VCaP (cell line): ENCODE data around the gene LRCH1.

Experiments
- H3K27ac ChIP-seq: fragments of 450-650 bp; 2 replicates; pipeline ENCODE4 v1.5.1; 2017
- TF ChIP-seq, protein P1 (sequence below): fragments of 450-650 bp; conservative IDR thresholded peaks from 2 replicates; pipeline ENCODE4 v1.5.1; 2017; ENCODE audit warnings: mild to moderate bottlenecking, moderate library complexity

Gene LRCH1

DNA sequence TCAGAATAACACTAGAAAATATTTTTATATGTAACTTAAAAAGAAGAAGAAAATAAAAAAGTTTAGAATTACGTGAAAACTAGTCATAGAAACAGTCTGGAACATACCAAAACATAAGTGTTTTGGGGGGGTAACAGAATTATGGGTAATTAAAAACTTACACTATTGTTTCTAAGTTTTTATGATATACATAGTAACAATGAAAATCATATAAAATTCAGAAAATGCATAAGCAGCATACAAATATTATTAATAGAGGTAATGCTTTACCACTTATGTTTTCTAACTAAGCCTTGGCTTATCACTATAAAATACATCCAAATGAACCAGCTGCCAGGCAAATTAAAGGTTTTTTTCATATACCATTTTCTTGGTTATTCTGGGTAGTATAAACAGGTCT lies 229.1 kb downstream of the LRCH1 start:
- H3K27ac ChIP-seq, result no peak overlapping the region
- TF ChIP-seq, protein P1, sequence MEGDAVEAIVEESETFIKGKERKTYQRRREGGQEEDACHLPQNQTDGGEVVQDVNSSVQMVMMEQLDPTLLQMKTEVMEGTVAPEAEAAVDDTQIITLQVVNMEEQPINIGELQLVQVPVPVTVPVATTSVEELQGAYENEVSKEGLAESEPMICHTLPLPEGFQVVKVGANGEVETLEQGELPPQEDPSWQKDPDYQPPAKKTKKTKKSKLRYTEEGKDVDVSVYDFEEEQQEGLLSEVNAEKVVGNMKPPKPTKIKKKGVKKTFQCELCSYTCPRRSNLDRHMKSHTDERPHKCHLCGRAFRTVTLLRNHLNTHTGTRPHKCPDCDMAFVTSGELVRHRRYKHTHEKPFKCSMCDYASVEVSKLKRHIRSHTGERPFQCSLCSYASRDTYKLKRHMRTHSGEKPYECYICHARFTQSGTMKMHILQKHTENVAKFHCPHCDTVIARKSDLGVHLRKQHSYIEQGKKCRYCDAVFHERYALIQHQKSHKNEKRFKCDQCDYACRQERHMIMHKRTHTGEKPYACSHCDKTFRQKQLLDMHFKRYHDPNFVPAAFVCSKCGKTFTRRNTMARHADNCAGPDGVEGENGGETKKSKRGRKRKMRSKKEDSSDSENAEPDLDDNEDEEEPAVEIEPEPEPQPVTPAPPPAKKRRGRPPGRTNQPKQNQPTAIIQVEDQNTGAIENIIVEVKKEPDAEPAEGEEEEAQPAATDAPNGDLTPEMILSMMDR, result no peak

DNA sequence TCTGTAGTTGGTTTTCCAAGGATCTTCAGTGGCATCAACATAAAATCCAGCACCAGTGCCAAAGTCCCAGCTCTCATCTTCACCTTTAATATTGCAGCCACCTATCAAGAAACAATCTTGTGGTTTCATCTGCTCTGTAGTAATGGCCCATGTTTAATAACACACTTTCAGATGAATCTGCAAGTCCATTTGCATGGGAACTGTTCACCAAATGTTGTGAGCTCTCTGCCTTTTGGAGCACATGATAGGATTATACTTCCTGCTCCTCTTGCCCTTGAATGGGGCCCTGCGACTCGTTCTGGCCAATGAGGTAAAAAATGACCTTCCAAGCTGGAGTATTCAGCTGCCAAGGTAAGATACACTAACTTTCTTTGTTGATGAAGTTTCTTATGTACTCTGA lies 229.7 kb downstream of the LRCH1 start:
- TF ChIP-seq, protein P1, result no peak
- H3K27ac ChIP-seq, result no peak overlapping the region

DNA sequence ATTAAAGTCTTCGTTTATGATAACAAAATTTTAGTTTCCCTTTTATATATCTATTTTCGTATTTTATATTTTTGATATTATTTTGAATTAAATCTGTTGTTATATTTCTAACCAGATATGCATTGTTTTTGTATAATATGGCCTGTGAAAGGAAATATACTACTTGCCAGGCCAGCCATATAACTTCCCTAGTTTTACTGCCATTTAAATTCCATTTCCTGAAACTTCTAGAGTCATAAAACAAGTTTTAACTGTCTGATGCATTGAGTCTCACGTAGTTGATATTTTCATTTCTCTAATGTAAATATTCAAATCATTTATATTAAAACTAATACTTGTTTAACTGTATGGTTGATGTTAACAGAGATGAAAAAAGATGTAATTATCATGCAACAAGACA lies 230.5 kb downstream of the LRCH1 start:
- no peak overlapping the region for H3K27ac ChIP-seq

DNA sequence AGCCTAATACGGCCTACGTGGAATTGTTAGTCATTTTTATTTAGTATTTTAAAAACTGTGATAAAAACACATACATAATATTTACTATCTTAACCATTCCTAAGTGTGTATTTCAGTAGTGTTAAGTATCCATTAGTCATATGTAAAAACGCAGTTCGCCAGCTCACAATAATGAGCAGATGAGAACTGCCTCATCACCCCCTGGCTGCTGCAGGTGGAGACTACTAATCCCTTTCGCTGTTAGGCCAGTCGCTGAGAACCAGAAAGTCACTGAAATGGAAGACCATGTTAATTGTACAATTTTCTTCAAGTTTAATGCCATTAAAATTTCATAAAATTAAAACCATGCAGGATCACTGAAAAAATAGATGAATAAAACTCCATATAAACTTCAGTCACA lies 242.4 kb downstream of the LRCH1 start:
- no peak overlapping the region for H3K27ac ChIP-seq

More for the DNA sequence above, 230.5 kb downstream of the LRCH1 start:
- TF ChIP-seq, protein P1, result no peak

DNA sequence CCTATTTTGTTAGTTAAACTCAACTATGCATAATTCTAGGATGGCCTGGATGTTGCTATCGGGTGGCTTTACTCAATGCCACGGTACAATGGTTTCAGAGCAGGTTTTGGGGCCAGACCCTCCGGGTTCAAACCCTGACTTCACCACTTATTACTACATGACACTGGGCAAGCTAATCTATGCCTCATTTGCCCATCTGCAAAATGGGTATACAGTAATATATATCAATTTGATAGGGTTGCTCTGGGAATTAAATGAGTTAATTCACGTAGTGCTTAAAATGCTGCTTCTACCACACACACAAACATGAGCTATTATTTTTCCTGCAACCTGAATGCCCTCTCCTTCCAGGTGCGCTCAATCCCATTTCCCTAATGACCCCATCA lies 243.2 kb downstream of the LRCH1 start:
- H3K27ac ChIP-seq, result peak overlapping the region; percentile 92
- TF ChIP-seq, protein P1, result no peak

More for the DNA sequence above, 242.4 kb downstream of the LRCH1 start:
- TF ChIP-seq, protein P1, result no peak

DNA sequence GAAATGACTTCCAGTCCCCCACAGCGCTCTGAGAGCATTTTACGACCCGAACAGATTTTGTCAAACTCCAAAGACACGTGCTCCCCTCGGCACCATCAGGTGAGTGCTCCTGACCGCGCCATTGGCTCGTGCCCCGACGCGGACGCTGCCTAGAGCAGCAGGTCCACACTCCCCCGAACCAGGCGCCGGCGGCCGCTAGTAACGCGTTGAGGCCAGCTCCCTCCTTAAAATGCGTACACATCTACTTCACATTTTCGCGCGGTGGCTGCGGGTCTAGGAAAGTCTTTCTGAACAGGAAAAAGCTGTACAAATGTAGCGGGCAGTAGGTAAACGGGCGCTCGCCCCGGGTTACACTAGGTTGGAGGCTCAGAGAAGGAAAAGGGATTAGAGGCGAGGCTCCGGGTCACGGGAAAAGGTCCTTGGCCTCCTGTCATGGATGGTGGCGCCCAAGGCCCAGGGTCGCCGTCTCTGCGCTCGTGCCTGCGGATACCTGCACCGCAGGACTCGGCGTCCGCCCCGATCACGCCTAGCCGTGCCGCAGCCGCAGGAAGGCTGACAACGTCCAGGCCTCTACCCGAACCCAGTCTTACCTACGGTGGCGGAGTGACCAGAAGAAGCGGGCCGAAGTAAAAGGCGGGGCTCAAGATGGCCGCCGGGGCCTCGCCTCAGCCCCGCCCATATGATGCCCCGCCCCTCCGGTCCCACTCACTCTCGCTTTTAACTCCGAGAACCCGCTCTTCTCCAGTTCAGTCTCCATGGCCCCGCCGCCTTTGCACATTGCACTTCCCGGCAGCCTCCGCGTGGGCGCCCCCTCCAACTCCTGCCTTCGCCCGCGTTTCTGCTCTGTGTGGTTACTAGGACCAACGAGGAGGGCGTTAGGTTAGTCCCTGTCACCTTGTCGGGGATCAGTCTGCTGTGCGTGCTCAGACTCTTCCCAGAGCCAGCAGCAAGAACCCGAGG lies 243.8 kb downstream of the LRCH1 start, which contains the start of gene ESD:
TSS of gene ESD (minus strand) at position 647 of the 960 bp plus-strand sequence. CDS start 5,748 bp downstream, outside the sequence.
- H3K27ac ChIP-seq, result peak within 1 kb of the TSS; percentile 92
- TF ChIP-seq, protein P1, result no peak

DNA sequence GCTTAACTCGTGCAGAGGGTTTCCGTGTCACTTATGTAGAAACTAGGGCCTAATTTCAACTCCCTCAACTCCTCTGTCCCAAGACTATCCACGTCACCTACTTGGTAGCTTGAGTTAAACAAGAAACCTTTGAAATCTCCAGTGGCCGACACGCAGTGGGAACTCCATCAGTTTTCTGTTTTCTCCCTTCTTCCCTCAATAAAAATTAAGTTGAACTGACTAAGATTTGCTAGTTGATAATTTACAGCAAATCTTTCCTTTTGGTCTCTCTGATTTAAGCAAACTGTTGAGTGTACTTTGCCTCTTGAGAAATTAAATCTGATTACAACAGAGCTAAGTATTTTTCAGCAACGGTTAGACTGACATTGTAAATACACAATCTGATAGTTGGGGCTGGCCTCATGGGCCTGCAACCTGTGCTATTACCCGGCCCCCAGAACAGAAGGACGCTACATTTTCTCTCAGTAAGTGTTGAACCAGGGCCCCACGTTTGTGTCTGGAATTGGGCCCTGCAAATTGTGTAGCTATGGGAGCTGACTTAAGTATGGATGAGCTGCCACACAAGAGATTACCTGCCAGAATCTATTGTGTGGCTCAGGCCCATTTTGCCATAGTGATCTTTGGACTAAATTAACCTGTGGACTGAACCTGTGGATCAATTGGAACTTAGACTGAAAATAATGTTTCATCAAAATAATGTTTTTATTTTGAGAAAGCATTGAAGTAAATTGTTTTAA lies 244.7 kb downstream of the LRCH1 start:
- TF ChIP-seq, protein P1, result no peak
- peak overlapping the region; percentile 92 for H3K27ac ChIP-seq
